ENCODE results near the gene ERLEC1. TPM values are rescaled to one million over a fixed set of nuclear protein-coding genes. Genes with fewer than 3 reads are reported as not detected.
A peak's percentile ranks its signal among the peaks of the same experiment; 100 is the strongest.

The ERLEC1 gene
- total and polyA plus RNA-seq, 2 of the 4 experiments (the other 2 are of a cell fraction) = 40.3 to 53.4 TPM

- Histone ChIP-seq H3K36me3 (ENCODE audit: control insufficient read depth, insufficient read depth, low read length) (peaks cover 16% of the 10 kb centered on the region), H3K27ac (ENCODE audit: insufficient read depth, low read length) (no peak overlapping the region), H3K4me1 (ENCODE audit: control insufficient read depth, insufficient read depth, low read length) (no peaks in the 10 kb centered on the region), H3K79me1 (ENCODE audit: low read depth in 1 of 2, low read length in 2 of 2) (peaks cover 0 to 8% of the 10 kb centered on the region in 2 experiments; a peak in 2 of 4 replicates), H3K14ac (replicated peaks; ENCODE audit: low read depth, low read length) (no peak overlapping the region), H2BK15ac (ENCODE audit: low read depth, low read length) (no peak overlapping the region), H3K9me3 (ENCODE audit: control insufficient read depth, insufficient read depth, low read length) (no peaks in the 10 kb centered on the region), H2BK5ac (ENCODE audit: low read depth, low read length, poor library complexity, severe bottlenecking) (no peak overlapping the region), H2BK20ac (ENCODE audit: low read depth, low read length) (no peak overlapping the region), H2AK5ac (ENCODE audit: low read depth, low read length) (no peak overlapping the region), H3K23ac (ENCODE audit: low read depth, low read length) (no peak overlapping the region), H3K9ac (ENCODE audit: low read depth, low read length) (no peak overlapping the region), H3K4me3 (ENCODE audit: insufficient read depth, low read depth, low read length) (no peak overlapping the region), H2AK9ac (replicated peaks; ENCODE audit: low read depth, low read length, poor library complexity) (no peak overlapping the region), H3K18ac (ENCODE audit: low read depth, low read length) (no peak overlapping the region), H4K5ac (ENCODE audit: low read depth, low read length) (no peak overlapping the region), H4K20me1 (ENCODE audit: insufficient read depth, low read length) (no peaks in the 10 kb centered on the region), H4K8ac (ENCODE audit: low read depth in 2 of 2, low read length in 2 of 2) (no peak overlapping the region), H3K4ac (ENCODE audit: low read depth, low read length) (no peak overlapping the region), H2AFZ (replicated peaks; ENCODE audit: low read length, poor library complexity) (no peak overlapping the region), H3K4me2 (ENCODE audit: low read depth, low read length) (no peak overlapping the region), H2BK120ac (ENCODE audit: low read depth, low read length) (no peak overlapping the region), H3K9me1 (ENCODE audit: insufficient read depth, low read length) (peaks cover 7% of the 10 kb centered on the region), H3K27me3 (ENCODE audit: control insufficient read depth, insufficient read depth, low read length) (no peaks in the 10 kb centered on the region), H4K91ac (ENCODE audit: insufficient read depth, low read depth, low read length) (no peak overlapping the region), H3K56ac (ENCODE audit: extremely low read depth, insufficient read depth, low read length) (no peak overlapping the region)
- POLR2A ChIA-PET (ENCODE audit: unreplicated experiment) = interaction anchor here (0.6 kb wide), 1 partner anchor 13 kb away, joined by 3 read pairs; no protein-coding TSS in a partner anchor
- TF ChIP-seq MAZ (IDR thresholded peaks at IDR 0.05; ENCODE audit: borderline replicate concordance, low read depth, low read length) (no peak), RCOR1 (IDR thresholded peaks at IDR 0.05; ENCODE audit: insufficient replicate concordance, low read length) (no peak), MXI1 (IDR thresholded peaks at IDR 0.05; ENCODE audit: borderline replicate concordance, low read depth, low read length) (no peak), SMC3 (IDR thresholded peaks at IDR 0.05; ENCODE audit: low read depth, low read length) (no peak), BHLHE40 (IDR thresholded peaks at IDR 0.05; ENCODE audit: low read depth, low read length) (no peak), CEBPB (IDR thresholded peaks at IDR 0.05; ENCODE audit: low read depth, low read length) (no peak), NFE2L2 (IDR thresholded peaks at IDR 0.05; ENCODE audit: low read depth, low read length) (no peak), USF2 (IDR thresholded peaks at IDR 0.05; ENCODE audit: low read depth, low read length) (no peak), CHD1 (IDR thresholded peaks at IDR 0.05; ENCODE audit: low read depth, low read length) (no peak)
- ATAC-seq (ENCODE audit: low read depth) (peak; percentile 27; the same call in 1 of the 2 replicates), DNase-seq (peak; percentile 20)
- no CpG with 5 or more reads among the region's 4 CpGs for WGBS, 2 experiments (ENCODE audit: extremely low coverage in 2 of 2, insufficient read length in 1 of 2)
- intact Hi-C loops (cut with micrococcal nuclease) (no loop called here), dilution Hi-C loops (cut with HindIII; ENCODE audit: low sequenced_read_pairs, unreplicated experiment) (no loop called here), in situ Hi-C loops (cut with MboI; ENCODE audit: low sequenced_read_pairs) (no loop called here)
- CTCF ChIA-PET = interaction anchor here (0.6 kb wide), 1 partner anchor 23 kb away, joined by 6 read pairs; no protein-coding TSS in a partner anchor
- BruUV-seq (replicated peaks) = no TSS peak
Observed at GRCh38 chr2:53820711-53821110, 33.9 kb downstream of the ERLEC1 start.
